ENCODE results near the gene PDE6G. TPM values are rescaled to one million over a fixed set of nuclear protein-coding genes. Genes with fewer than 3 reads are reported as not detected.

The PDE6G gene
- 0.42 and 1.2 TPM in 2 replicates for total RNA-seq

- intact Hi-C loops (cut with micrococcal nuclease): no loop called here
- no peak for TF ChIP-seq CTCF (IDR thresholded peaks at IDR 0.05)
- ATAC-seq (ENCODE audit: low read depth) (no peak), DNase-seq (no peak)
- Mint-ChIP-seq H3K27me3 (peaks cover 9% of the 10 kb centered on the region), H3K27ac (no peak within 1 kb of the TSS), H3K4me3 (no peak within 1 kb of the TSS), H3K4me1 (peaks cover 19% of the 10 kb centered on the region), H3K36me3 (ENCODE audit: low read depth) (no peaks in the 10 kb centered on the region), H3K9me3 (no peaks in the 10 kb centered on the region)
- POLR2A ChIA-PET: interaction anchor here (0.5 to 1.6 kb wide), 2 partner anchors 10 to 80 kb away, joined by 3 to 4 read pairs; partner anchors contain the start of genes CCDC137 and OXLD1
- CTCF ChIA-PET: interaction anchor here (0.5 to 1.2 kb wide), 2 partner anchors 23 to 172 kb away, joined by 3 read pairs; no protein-coding TSS in a partner anchor
Observed at GRCh38 chr17:81656118-81656743, at the start of gene PDE6G. TSS of gene PDE6G (minus strand) at chr17:81656542. CDS start at chr17:81653305, 3,237 bp downstream.

GRCh38 chr17:81705518-81706231 is 49.3 kb upstream of the PDE6G start:
- H3K36me3 Mint-ChIP-seq (ENCODE audit: low read depth): peaks cover 38% of the 10 kb centered on the region
- H3K27me3 Mint-ChIP-seq: no peaks in the 10 kb centered on the region
- intact Hi-C loops (cut with micrococcal nuclease): no loop called here
- CTCF ChIA-PET: no interaction called here
- DNase-seq (no peak), ATAC-seq (ENCODE audit: low read depth) (no peak)
- peaks cover 40% of the 10 kb centered on the region for H3K4me1 Mint-ChIP-seq
- no peak overlapping the region for H3K27ac Mint-ChIP-seq
- POLR2A ChIA-PET: no interaction called here
- H3K9me3 Mint-ChIP-seq: no peaks in the 10 kb centered on the region
- peak overlapping the region; percentile 26 for H3K4me3 Mint-ChIP-seq
- TF ChIP-seq CTCF (IDR thresholded peaks at IDR 0.05): no peak

GRCh38 chr17:81703747-81704654 is 47.7 kb upstream of the PDE6G start:
- ATAC-seq (ENCODE audit: low read depth): no peak
- TF ChIP-seq CTCF (IDR thresholded peaks at IDR 0.05): no peak
- Mint-ChIP-seq H3K4me3 (peak overlapping the region; percentile 83), H3K4me1 (peaks cover 38% of the 10 kb centered on the region), H3K9me3 (no peaks in the 10 kb centered on the region), H3K27ac (peak overlapping the region; percentile 53), H3K27me3 (no peaks in the 10 kb centered on the region), H3K36me3 (ENCODE audit: low read depth) (peaks cover 48% of the 10 kb centered on the region)
- DNase-seq: no peak
- POLR2A ChIA-PET: interaction anchor here (0.6 to 3.4 kb wide), 17 partner anchors 8 to 481 kb away, joined by 3 to 39 read pairs (median 4); partner anchors contain the start of genes ACTG1, ARL16, CCDC137 and CEP131
- intact Hi-C loops (cut with micrococcal nuclease): loop anchor here (1.0 to 2.0 kb wide), 5 partner anchors 8 to 156 kb away; partner anchors contain the start of genes ARL16, CCDC137, MCRIP1 and OXLD1
- CTCF ChIA-PET: no interaction called here

GRCh38 chr17:81702934-81703746 is 46.8 kb upstream of the PDE6G start, which contains the start of gene MRPL12:
TSS of gene MRPL12 (plus strand) at chr17:81703367. CDS start at chr17:81703502, 135 bp downstream.
- ChIA-PET CTCF (interaction anchor here (0.7 to 1.6 kb wide), 2 partner anchors 19 to 28 kb away, joined by 4 to 5 read pairs; partner anchors contain the start of genes ARL16 and HGS), POLR2A (interaction anchor here (0.6 to 3.4 kb wide), 21 partner anchors 8 to 480 kb away, joined by 3 to 39 read pairs (median 4); partner anchors contain the start of genes ACTG1, ARL16, CCDC137 and CEP131)
- ATAC-seq (ENCODE audit: low read depth) (peak; percentile 94), DNase-seq (peak; percentile 84)
- peak within 1 kb of the TSS; percentile 86 for H3K27ac Mint-ChIP-seq
- H3K9me3 Mint-ChIP-seq: no peaks in the 10 kb centered on the region
- H3K4me1 Mint-ChIP-seq: peaks cover 38% of the 10 kb centered on the region
- intact Hi-C loops (cut with micrococcal nuclease): loop anchor here (1.0 to 2.0 kb wide), 5 partner anchors 9 to 157 kb away; partner anchors contain the start of genes ARL16, CCDC137, MCRIP1 and OXLD1
- no peaks in the 10 kb centered on the region for H3K27me3 Mint-ChIP-seq
- H3K4me3 Mint-ChIP-seq: peak within 1 kb of the TSS; percentile 89
- H3K36me3 Mint-ChIP-seq (ENCODE audit: low read depth): peaks cover 56% of the 10 kb centered on the region
- TF ChIP-seq CTCF (IDR thresholded peaks at IDR 0.05): no peak
